ENCODE data around the gene ZW10. TPM values are rescaled to one million over a fixed set of nuclear protein-coding genes. Genes with fewer than 3 reads are reported as not detected.

The ZW10 gene
- total and polyA plus RNA-seq, 10 of the 15 experiments (the other 5 are each of a cell fraction or from before 2014, with no cell fraction given) = 5.4 to 32.0 (median 17.3) TPM

DNA sequence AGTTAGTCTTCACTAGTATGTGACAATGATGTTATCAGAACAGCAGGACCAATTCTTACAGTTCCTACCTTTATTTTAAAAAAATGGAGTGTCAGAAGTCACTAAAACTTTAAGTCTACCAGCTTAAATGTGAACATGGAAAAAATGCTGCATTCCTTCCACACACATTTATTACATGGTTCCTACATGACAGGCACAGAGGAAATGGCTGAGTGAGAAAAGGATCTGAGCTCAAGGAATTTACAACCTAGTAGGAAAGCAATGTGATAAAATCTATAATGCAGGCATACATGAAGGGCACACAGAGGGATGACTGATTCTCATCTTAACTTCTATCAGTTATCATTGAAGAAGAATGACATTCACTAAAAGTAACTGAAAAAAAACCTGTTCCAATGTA is 29.1 kb upstream of the ZW10 start:
- no peak for DNase-seq (ENCODE audit: low read depth, low spot score)
- FAIRE-seq = no peak
- intact Hi-C loops (cut with micrococcal nuclease; ENCODE audit: unreplicated experiment) = no loop called here
- no peak overlapping the region for H3K4me2 ChIP-seq (ENCODE audit: control insufficient read depth, insufficient read depth)
- ChIA-PET SMC1A (ENCODE audit: uncharacterized antibody, unreplicated experiment) (no interaction called here), POLR2A (interaction anchor here (1.5 kb wide), 1 partner anchor 11 kb away, joined by 3 read pairs; no protein-coding TSS in a partner anchor), CTCF (interaction anchor here (1.0 to 1.8 kb wide), 2 partner anchors 93 to 459 kb away, joined by 4 to 6 read pairs; no protein-coding TSS in a partner anchor), RAD21 (ENCODE audit: unreplicated experiment) (no interaction called here)
- no peak overlapping the region for H3K9ac ChIP-seq (ENCODE audit: control insufficient read depth, insufficient read depth, low read length)
- no peaks in the 10 kb centered on the region for H3K79me2 ChIP-seq (ENCODE audit: control insufficient read depth, insufficient read depth, low read length)
- no peaks in the 10 kb centered on the region for H4K20me1 ChIP-seq (ENCODE audit: control insufficient read depth, insufficient read depth)
- no peaks in the 10 kb centered on the region for H3K9me3 ChIP-seq (replicated peaks; ENCODE audit: control insufficient read depth, insufficient read depth, low read length)
- H2AFZ ChIP-seq (ENCODE audit: control insufficient read depth, low read depth, low read length) = no peak overlapping the region
- BruUV-seq (replicated peaks) = no TSS peak
- no peaks in the 10 kb centered on the region for H3K27me3 ChIP-seq (replicated peaks in 1 of 2; ENCODE audit: control insufficient read depth in 2 of 2, insufficient read depth in 2 of 2, low read length in 1 of 2)
- in situ Hi-C loops (cut with MboI) = loop anchor here (10.0 kb wide), 1 partner anchor 462 kb away; no protein-coding TSS in a partner anchor
- no peaks in the 10 kb centered on the region for H3K4me1 ChIP-seq (ENCODE audit: control insufficient read depth, insufficient read depth, low read length)
- TF ChIP-seq MYB (IDR thresholded peaks at IDR 0.05; ENCODE audit: borderline replicate concordance, low read depth, low read length) = no peak
- TF ChIP-seq, protein P1, sequence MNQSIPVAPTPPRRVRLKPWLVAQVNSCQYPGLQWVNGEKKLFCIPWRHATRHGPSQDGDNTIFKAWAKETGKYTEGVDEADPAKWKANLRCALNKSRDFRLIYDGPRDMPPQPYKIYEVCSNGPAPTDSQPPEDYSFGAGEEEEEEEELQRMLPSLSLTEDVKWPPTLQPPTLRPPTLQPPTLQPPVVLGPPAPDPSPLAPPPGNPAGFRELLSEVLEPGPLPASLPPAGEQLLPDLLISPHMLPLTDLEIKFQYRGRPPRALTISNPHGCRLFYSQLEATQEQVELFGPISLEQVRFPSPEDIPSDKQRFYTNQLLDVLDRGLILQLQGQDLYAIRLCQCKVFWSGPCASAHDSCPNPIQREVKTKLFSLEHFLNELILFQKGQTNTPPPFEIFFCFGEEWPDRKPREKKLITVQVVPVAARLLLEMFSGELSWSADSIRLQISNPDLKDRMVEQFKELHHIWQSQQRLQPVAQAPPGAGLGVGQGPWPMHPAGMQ (IDR thresholded peaks at IDR 0.05; ENCODE audit: borderline replicate concordance) = no peak
- TF ChIP-seq BRCA1 (IDR thresholded peaks at IDR 0.05; ENCODE audit: low read depth, low read length) = no peak
- TF ChIP-seq JUNB (IDR thresholded peaks at IDR 0.05) = no peak
- TF ChIP-seq, protein P2, sequence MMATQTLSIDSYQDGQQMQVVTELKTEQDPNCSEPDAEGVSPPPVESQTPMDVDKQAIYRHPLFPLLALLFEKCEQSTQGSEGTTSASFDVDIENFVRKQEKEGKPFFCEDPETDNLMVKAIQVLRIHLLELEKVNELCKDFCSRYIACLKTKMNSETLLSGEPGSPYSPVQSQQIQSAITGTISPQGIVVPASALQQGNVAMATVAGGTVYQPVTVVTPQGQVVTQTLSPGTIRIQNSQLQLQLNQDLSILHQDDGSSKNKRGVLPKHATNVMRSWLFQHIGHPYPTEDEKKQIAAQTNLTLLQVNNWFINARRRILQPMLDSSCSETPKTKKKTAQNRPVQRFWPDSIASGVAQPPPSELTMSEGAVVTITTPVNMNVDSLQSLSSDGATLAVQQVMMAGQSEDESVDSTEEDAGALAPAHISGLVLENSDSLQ (IDR thresholded peaks at IDR 0.05) = no peak
- no peak overlapping the region for H3K4me3 ChIP-seq
- no peak overlapping the region for H3K27ac ChIP-seq (ENCODE audit: control insufficient read depth, insufficient read depth)
- ATAC-seq = no peak
- peaks cover 6 to 21% of the 10 kb centered on the region in 2 experiments for H3K36me3 ChIP-seq (ENCODE audit: control insufficient read depth in 2 of 2, insufficient read depth in 2 of 2, low read length in 1 of 2)

Data from GM12878 (cell line).